HEK293 (cell line): ENCODE data around the gene ABCG1.
A peak's percentile ranks its signal among the peaks of the same experiment; 100 is the strongest.

Experiments used
- CTCF ChIA-PET: fragments of 350-600 bp; formaldehyde crosslinking; extraction: SDS; loops from one replicate; lab custom pipeline; 2021; ENCODE audit warnings: antibody characterized with exemption; lab: Yijun Ruan, JAX
- POLR2A ChIA-PET: fragments of 300-600 bp; formaldehyde crosslinking; extraction: SDS; loops from one replicate; lab custom pipeline; 2020; ENCODE audit warnings: antibody characterized with exemption, inconsistent platforms; lab: Yijun Ruan, JAX
- H3K27ac ChIP-seq: fragments of 200-500 bp; sonication (Bioruptor generic); 2 replicates; pipeline ENCODE4 v1.5.1; 2014; ENCODE audit warnings: low read depth, low read length, control low read depth, inconsistent platforms; ENCODE audit errors: extremely low read depth
- H3K36me3 ChIP-seq, 2 experiments: fragments of 200-500 bp in 1 of 2; sonication (Bioruptor generic) in 1 of 2; 1 replicate in 1 of 2; 2 replicates in 1 of 2; pipeline ENCODE4 v1.5.1; 2014 to 2017; ENCODE audit warnings: inconsistent platforms in 2 of 2, low read length in 2 of 2; ENCODE audit not compliant: control insufficient read depth in 2 of 2, insufficient read depth in 1 of 2
- H3K4me1 ChIP-seq: fragments of 200-500 bp; sonication (Bioruptor generic); 2 replicates; pipeline ENCODE4 v1.5.1; 2014; ENCODE audit warnings: mild to moderate bottlenecking, low read length, inconsistent platforms; ENCODE audit not compliant: control insufficient read depth, insufficient read depth
- H3K4me3 ChIP-seq: 2 replicates; pipeline ENCODE4 v1.5.1; 2011; ENCODE audit warnings: low read depth, mild to moderate bottlenecking, control low read depth, low read length, moderate library complexity
- H3K9me3 ChIP-seq: fragments of 200-500 bp; sonication (Bioruptor generic); 2 replicates; pipeline ENCODE4 v1.5.1; 2014; ENCODE audit warnings: low read depth, low read length, inconsistent platforms; ENCODE audit not compliant: control insufficient read depth, insufficient read depth
- SALL2 ChIP-seq: fragments of 450-650 bp; formaldehyde crosslinking; IDR thresholded peaks from 2 replicates; pipeline ENCODE4 v1.5.0; 2017; ENCODE audit warnings: missing biosample characterization, mild to moderate bottlenecking, missing genetic modification characterization, borderline replicate concordance
- SETDB1 ChIP-seq: IDR thresholded peaks from one replicate; pipeline ENCODE4 v1.6.1; 2017; ENCODE audit warnings: mild to moderate bottlenecking, low read length, moderate library complexity, mixed read lengths; ENCODE audit not compliant: insufficient read length
- TCF7L2 ChIP-seq: IDR thresholded peaks from 2 replicates; pipeline ENCODE4 v1.6.1; 2011; ENCODE audit warnings: low read depth, mild to moderate bottlenecking, inconsistent platforms, low read length, moderate library complexity, borderline replicate concordance
- WT1 ChIP-seq: fragments of 450-650 bp; formaldehyde crosslinking; IDR thresholded peaks from 2 replicates; pipeline ENCODE4 v1.5.1; 2016; ENCODE audit warnings: missing biosample characterization, missing genetic modification characterization
- ZBTB10 ChIP-seq: fragments of 450-650 bp; formaldehyde crosslinking; IDR thresholded peaks from 2 replicates; pipeline ENCODE4 v1.5.1; 2016; ENCODE audit warnings: missing biosample characterization, missing genetic modification characterization
- ZBTB6 ChIP-seq: fragments of 450-650 bp; formaldehyde crosslinking; IDR thresholded peaks from 2 replicates; pipeline ENCODE4 v1.5.1; 2017; ENCODE audit warnings: missing biosample characterization, missing genetic modification characterization
- ZFP37 ChIP-seq: fragments of 450-650 bp; formaldehyde crosslinking; IDR thresholded peaks from 2 replicates; pipeline ENCODE4 v1.5.1; 2016; ENCODE audit warnings: missing biosample characterization, missing genetic modification characterization
- ZIC2 ChIP-seq: fragments of 450-650 bp; formaldehyde crosslinking; IDR thresholded peaks from 2 replicates; pipeline ENCODE4 v1.5.1; 2016; ENCODE audit warnings: missing biosample characterization, missing genetic modification characterization
- ZNF10 ChIP-seq: fragments of 450-650 bp; formaldehyde crosslinking; IDR thresholded peaks from 2 replicates; pipeline ENCODE4 v1.5.1; 2017; ENCODE audit warnings: missing biosample characterization, missing genetic modification characterization
- ZNF133 ChIP-seq: fragments of 450-650 bp; formaldehyde crosslinking; IDR thresholded peaks from 2 replicates; pipeline ENCODE4 v1.5.1; 2016; ENCODE audit warnings: missing biosample characterization, missing genetic modification characterization
- ZNF214 ChIP-seq: fragments of 450-650 bp; formaldehyde crosslinking; IDR thresholded peaks from 2 replicates; pipeline ENCODE4 v1.5.1; 2017; ENCODE audit warnings: missing biosample characterization, mild to moderate bottlenecking, missing genetic modification characterization, borderline replicate concordance
- ZNF366 ChIP-seq: fragments of 450-650 bp; formaldehyde crosslinking; conservative IDR thresholded peaks from 2 replicates; pipeline ENCODE4 v1.5.1; 2016; ENCODE audit warnings: missing biosample characterization, missing genetic modification characterization
- ZNF449 ChIP-seq: fragments of 450-650 bp; formaldehyde crosslinking; IDR thresholded peaks from 2 replicates; pipeline ENCODE4 v1.5.1; 2017; ENCODE audit warnings: missing biosample characterization, mild to moderate bottlenecking, missing genetic modification characterization, moderate library complexity
- ZNF473 ChIP-seq: fragments of 450-650 bp; formaldehyde crosslinking; IDR thresholded peaks from 2 replicates; pipeline ENCODE4 v1.5.1; 2017; ENCODE audit warnings: missing biosample characterization, missing genetic modification characterization
- ZNF501 ChIP-seq: fragments of 450-650 bp; formaldehyde crosslinking; IDR thresholded peaks from 2 replicates; pipeline ENCODE4 v1.5.1; 2016; ENCODE audit warnings: missing biosample characterization, missing genetic modification characterization
- ZNF529 ChIP-seq: fragments of 450-650 bp; formaldehyde crosslinking; IDR thresholded peaks from 2 replicates; pipeline ENCODE4 v1.5.1; 2017; ENCODE audit warnings: missing genetic modification characterization, missing biosample characterization; ENCODE audit not compliant: insufficient replicate concordance
- ZNF549 ChIP-seq: fragments of 450-650 bp; IDR thresholded peaks from 2 replicates; pipeline ENCODE4 v1.5.1; 2018; ENCODE audit warnings: missing biosample characterization, missing genetic modification characterization, mild to moderate bottlenecking, inconsistent platforms, moderate library complexity
- ZNF555 ChIP-seq: fragments of 450-650 bp; formaldehyde crosslinking; conservative IDR thresholded peaks from 2 replicates; pipeline ENCODE4 v1.5.1; 2017; ENCODE audit warnings: missing biosample characterization, mild to moderate bottlenecking, missing genetic modification characterization, inconsistent platforms
- ZNF560 ChIP-seq: fragments of 450-650 bp; formaldehyde crosslinking; IDR thresholded peaks from 2 replicates; pipeline ENCODE4 v1.5.1; 2017; ENCODE audit warnings: missing biosample characterization, missing genetic modification characterization, borderline replicate concordance
- ZNF600 ChIP-seq: fragments of 450-650 bp; formaldehyde crosslinking; IDR thresholded peaks from 2 replicates; pipeline ENCODE4 v1.5.1; 2016; ENCODE audit warnings: missing biosample characterization, missing genetic modification characterization
- ZNF623 ChIP-seq: fragments of 450-650 bp; formaldehyde crosslinking; IDR thresholded peaks from 2 replicates; pipeline ENCODE4 v1.5.1; 2016; ENCODE audit warnings: missing biosample characterization, missing genetic modification characterization
- ZSCAN23 ChIP-seq: fragments of 450-650 bp; formaldehyde crosslinking; IDR thresholded peaks from 2 replicates; pipeline ENCODE4 v1.5.1; 2016; ENCODE audit warnings: missing biosample characterization, missing genetic modification characterization

The ABCG1 gene

GRCh38 chr21:42306366-42307035 lies 87.6 kb downstream of the ABCG1 start:
- H3K27ac ChIP-seq, result no peak overlapping the region
- ChIA-PET POLR2A (no interaction called here), CTCF (no interaction called here)
- H3K36me3 ChIP-seq, result no peaks in the 10 kb centered on the region
- TF ChIP-seq ZNF549 (tag by site-specific recombination), result no peak
- TF ChIP-seq ZIC2 (tag by site-specific recombination), result peak; percentile 97
- no peak for TF ChIP-seq SALL2 (tag by site-specific recombination)
- peak; percentile 83; the same call in 1 of the 2 replicates for TF ChIP-seq ZNF449 (tag by site-specific recombination)
- no peak for TF ChIP-seq ZNF133 (tag by site-specific recombination)
- H3K4me1 ChIP-seq, result no peaks in the 10 kb centered on the region
- H3K9me3 ChIP-seq, result no peaks in the 10 kb centered on the region
- no peak overlapping the region for H3K4me3 ChIP-seq

- no peaks in the 10 kb centered on the region for H3K4me1 ChIP-seq
- no peak overlapping the region for H3K4me3 ChIP-seq
- CTCF ChIA-PET, result interaction anchor here (0.9 to 4.8 kb wide), 2 partner anchors 143 kb away, joined by 3 to 35 read pairs; no protein-coding TSS in a partner anchor
- TF ChIP-seq ZBTB6 (tag by site-specific recombination) (no peak), ZNF214 (no peak), SETDB1 (no peak), ZNF366 (no peak), ZNF473 (tag by site-specific recombination) (no peak), WT1 (tag by site-specific recombination) (no peak), ZNF10 (tag by site-specific recombination) (no peak), ZNF623 (tag by site-specific recombination) (no peak), TCF7L2 (no peak), ZNF529 (tag by site-specific recombination) (no peak), ZBTB10 (no peak), ZSCAN23 (tag by site-specific recombination) (no peak), ZNF600 (tag by site-specific recombination) (no peak), ZNF501 (tag by site-specific recombination) (no peak), ZNF555 (no peak), ZFP37 (tag by site-specific recombination) (no peak), ZNF560 (tag by site-specific recombination) (no peak)
- POLR2A ChIA-PET, result no interaction called here
- H3K9me3 ChIP-seq, result no peaks in the 10 kb centered on the region
- H3K27ac ChIP-seq, result no peak overlapping the region
- H3K36me3 ChIP-seq, result no peaks in the 10 kb centered on the region
Measured at GRCh38 chr21:42307106-42307505, 88.2 kb downstream of the ABCG1 start.
